GM12874 (cell line): ENCODE data around the gene FAM83G.

ENCODE experiments used
- TF ChIP-seq, protein P1 (sequence below): IDR thresholded peaks from 2 replicates; pipeline ENCODE4 v1.5.1; 2011; ENCODE audit warnings: low read depth, mild to moderate bottlenecking, control low read depth, low read length, moderate library complexity; ENCODE audit not compliant: insufficient read depth

The FAM83G gene

GRCh38 chr17:19011581-19011980, 7.0 kb upstream of the FAM83G start:
- TF ChIP-seq, protein P1, sequence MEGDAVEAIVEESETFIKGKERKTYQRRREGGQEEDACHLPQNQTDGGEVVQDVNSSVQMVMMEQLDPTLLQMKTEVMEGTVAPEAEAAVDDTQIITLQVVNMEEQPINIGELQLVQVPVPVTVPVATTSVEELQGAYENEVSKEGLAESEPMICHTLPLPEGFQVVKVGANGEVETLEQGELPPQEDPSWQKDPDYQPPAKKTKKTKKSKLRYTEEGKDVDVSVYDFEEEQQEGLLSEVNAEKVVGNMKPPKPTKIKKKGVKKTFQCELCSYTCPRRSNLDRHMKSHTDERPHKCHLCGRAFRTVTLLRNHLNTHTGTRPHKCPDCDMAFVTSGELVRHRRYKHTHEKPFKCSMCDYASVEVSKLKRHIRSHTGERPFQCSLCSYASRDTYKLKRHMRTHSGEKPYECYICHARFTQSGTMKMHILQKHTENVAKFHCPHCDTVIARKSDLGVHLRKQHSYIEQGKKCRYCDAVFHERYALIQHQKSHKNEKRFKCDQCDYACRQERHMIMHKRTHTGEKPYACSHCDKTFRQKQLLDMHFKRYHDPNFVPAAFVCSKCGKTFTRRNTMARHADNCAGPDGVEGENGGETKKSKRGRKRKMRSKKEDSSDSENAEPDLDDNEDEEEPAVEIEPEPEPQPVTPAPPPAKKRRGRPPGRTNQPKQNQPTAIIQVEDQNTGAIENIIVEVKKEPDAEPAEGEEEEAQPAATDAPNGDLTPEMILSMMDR, result no peak

GRCh38 chr17:19010729-19011505, 6.4 kb upstream of the FAM83G start:
- TF ChIP-seq, protein P1, result no peak

GRCh38 chr17:19009970-19010369, 5.4 kb upstream of the FAM83G start:
- TF ChIP-seq, protein P1, result no peak

GRCh38 chr17:19006698-19007097, 2.1 kb upstream of the FAM83G start:
- TF ChIP-seq, protein P1, result no peak

- TF ChIP-seq, protein P1, result no peak
These were observed 1.3 kb upstream of the FAM83G start for GRCh38 chr17:19005789-19006430.

GRCh38 chr17:19005137-19005773, 691 bp upstream of the FAM83G start:
- TF ChIP-seq, protein P1, result no peak
